Central memory CD4-positive, alpha-beta T cell (primary cell): ENCODE results near the gene GALNT1.

Experiments
- DNase-seq: peaks from one replicate; pipeline ENCODE4 v3.0.0; 2022

GALNT1 gene

DNA sequence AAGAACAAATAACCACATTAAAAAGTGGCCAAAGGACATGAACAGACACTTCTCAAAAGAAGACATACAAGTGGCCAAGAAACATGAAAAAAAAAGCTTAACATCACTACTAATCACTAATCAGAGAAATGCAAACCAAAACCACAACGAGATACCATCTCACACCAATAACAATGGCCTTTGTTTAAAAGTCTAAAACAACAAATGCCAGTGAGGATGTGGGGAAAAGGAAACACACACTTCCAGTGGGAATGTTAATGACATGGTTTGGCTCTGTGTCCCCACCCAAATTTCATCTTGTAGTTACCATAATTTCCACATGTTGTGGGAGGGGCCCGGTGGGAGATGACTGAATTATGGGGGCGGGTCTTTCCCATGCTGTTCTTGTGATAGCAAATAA lies 147.1 kb downstream of the GALNT1 start:
- no peak for DNase-seq

DNA sequence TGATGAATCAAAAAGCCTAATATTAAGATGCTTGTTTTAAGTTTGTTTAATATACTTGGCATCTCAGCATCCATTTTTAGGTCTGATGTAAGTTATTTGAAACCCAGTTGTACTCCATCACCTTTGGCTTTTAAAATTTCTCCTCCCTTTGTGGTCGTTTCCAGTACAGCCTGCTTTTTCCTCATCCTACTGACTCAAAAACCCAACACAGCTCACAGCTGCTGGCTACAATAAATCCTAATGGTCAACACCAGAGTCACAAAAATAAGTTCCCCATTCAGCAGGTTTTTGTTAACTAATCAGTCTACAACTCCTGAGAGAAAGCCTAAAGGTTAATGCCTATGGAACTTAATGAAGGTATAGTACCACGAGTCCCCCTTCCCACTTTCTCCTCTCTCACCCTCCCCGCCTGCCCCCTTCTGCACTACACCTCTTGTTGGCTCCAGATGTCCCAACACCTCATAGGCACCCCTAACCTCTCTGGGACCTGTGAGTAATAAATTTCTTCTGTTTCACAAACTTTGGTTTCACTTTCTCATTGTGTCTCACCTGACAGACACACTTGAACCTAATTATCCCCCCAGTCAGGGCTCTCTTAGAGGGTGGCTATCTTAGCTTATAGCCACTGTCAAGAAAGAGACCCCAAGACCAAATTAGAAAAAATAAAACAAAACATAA lies 148.6 kb downstream of the GALNT1 start:
- no peak for DNase-seq

DNA sequence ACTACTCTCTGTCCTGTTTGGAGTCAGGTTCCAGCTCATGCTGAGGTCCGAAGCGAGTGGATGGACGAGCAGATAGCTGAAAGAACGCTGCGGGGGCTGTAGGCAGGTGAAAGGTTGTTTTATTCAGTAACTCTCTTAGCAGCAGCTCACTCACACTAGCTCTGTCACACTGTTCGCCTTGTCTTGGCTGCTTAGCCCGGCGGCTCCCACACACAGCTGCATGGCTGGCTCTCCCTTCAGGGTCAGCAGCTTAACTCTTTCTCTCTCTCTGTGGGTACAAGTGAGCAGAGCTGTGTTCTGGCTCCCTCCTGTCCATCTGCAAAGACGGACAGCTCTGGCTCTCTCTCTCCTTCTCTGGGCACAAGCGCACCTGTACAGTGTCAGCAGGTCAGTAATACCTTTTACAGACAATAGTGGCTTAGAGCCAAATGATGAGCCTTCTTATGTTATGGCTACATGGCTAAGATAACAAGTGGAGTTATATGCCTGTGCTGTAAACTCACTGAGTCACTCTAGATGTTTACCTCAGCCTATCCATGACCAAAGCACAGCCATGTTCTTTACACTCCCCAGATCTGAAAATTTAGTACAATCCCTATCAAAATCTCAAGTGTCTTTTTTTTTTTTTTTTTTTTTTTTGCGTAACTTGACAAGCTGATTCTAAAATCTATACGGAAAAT lies 149.3 kb downstream of the GALNT1 start:
- no peak for DNase-seq

DNA sequence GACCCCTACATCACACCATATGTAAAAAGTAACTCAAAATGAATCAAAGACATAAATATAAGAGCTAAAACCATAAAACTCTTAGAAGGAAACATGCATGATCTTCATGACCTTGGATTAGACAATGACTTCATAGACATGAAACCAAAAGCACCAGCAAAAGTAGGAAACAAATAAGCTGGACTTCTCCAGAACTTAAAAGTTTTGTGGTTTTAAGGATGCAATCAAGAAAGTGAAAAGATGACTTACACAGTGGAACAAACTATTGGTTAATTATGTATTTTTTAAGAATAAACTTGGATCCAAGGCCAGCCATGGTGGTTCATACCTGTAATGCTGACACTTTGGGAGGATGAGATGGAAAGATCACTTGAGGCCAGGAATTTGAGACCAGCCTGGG lies 150.2 kb downstream of the GALNT1 start:
- no peak for DNase-seq

DNA sequence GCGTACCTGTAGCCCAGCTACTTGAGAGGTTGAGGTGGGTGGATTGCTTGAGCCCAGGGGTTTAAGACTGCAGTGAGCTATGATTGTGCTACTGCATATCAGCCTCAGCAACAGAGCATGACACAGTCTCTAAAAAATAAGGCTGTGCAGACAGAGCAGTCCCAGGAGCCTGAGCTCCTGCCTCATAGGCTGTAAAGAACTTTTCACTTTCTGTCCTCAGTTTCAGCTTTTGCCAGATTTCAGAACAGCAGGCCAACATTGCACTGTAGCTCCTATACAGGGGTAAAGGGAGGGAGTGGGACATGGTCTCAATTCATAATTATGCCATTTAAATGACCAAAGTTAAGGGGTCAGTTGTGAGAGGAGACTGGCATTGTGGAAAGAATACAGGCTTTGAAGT lies 150.6 kb downstream of the GALNT1 start:
- DNase-seq = no peak

DNA sequence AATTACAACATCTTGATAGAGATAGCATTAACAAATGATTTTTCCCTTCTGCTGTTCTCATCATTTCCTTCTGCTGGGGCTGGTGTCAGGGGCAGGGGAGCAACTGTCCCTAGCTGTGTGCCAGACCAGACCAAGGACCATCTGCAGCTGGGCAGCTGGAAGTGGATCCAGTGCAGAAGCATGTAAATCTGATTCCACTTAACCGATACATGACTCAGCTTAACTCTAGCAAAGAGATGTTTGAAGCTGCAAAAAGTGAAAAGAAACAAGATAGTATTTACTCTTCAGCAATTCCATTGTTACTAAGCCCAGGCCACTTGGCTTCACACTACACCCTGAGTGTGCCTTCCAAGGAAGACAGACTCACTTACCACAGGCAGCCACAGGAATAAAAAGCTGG lies 151.1 kb downstream of the GALNT1 start:
- DNase-seq = no peak

DNA sequence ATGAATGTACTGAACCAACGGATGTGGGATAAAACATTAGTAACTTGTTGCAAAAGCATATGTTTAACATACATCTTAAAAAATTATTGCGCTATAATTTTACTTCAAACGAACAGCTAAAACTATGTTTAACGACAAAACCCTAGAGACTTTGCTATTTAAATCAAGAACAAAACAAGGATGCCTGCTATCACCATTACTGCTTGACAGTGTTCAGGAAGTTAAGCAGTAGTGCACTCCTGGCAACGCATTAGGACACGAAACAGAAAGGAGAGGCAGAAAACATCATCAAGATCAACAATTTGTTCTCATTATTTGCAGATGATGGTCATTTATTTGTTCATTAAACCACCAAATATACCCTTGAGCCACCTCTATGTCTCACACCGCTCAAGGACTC lies 151.9 kb downstream of the GALNT1 start:
- DNase-seq = no peak

DNA sequence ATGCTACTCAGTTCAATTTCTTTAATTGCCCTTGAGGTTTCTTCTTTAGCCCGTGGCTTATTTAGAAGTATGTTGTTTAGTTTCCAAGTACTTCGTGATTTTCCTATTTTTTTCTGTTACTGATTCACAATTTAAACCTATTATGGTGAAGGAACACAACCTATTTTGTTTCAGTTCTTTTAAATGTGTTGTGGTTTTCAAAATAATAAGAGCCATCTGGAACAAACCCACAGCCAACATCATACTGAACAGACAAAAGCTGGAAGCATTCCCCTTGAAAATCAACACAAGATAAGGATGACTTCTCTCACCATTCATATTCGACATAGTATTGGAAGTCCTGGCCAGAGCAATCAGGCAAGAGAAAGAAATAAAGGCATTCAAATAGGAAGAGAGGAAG lies 155.2 kb downstream of the GALNT1 start:
- DNase-seq = no peak

DNA sequence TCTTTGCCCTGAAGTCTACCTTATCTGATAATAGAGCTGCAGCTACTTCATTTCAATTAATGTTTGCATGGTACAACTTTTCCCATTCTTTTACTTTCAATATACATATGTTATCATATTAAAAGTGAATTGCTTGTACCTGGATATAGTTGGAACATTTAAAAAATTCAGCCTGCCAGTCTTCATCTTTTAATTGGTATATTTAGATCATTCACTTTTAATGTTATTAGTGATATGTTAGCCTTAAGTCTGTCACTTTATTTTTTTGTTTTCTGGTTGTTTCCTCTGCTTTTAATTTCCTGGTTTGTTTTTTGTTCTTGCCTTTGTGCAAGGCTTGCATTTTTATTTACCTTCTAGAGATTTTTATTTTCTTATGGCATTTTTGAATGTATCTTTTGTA lies 158.2 kb downstream of the GALNT1 start:
- DNase-seq = no peak

DNA sequence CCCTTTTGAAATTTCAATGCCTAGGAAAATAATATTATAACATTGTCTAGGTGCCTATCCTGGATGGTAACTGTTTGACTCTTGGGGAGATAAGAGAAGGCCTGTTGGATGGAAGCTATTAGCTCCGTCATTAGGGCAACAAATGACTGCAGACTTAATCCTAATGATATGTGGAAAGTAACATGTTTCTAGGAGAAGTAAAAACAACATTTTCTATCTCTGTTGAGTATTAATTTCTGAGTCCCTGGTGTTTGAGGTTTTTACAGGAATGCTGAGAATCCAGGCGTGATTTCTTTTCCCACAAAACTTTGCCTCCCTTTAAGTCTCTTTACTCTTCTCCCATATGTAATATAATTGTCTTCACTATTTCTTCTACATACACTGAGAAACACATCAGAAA lies 159.1 kb downstream of the GALNT1 start:
- no peak for DNase-seq

DNA sequence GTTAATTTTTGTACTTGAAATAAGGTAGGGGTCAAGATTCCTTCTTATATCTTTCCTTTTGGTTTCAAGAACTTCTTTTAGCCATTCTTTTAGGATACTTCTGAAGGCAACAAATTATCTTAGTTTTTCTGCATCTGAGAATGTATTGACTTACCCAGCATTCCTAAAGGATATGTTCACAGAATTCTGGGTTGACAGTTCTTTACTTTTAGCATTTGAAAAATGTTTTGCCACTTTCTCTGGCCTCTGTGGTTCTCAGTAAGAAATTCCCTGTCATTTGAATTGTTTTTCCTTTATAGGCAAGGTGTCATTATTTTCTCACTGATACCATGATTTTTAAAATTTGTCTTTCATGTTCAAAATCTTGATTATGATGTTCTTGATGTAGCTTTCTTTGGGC lies 162.4 kb downstream of the GALNT1 start:
- DNase-seq = no peak

DNA sequence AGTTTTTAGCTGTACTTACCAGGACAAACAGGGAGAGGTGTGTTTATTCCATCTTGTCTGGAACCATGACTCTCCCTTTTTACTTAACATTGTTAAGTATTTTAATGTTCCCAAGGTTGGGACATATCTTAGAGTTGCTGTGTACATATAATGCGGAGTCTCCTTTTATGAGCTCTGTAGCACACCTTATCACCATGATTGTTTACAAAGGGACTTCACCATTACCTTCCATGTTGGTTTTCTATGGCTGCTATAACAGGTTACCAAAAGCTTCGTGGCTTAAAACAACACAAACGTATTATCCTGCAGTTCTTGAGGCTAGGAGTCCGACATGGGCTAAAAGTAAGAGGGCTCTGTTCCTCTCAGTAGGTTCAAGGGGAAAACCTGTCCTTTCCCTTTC lies 164.3 kb downstream of the GALNT1 start:
- DNase-seq = no peak

DNA sequence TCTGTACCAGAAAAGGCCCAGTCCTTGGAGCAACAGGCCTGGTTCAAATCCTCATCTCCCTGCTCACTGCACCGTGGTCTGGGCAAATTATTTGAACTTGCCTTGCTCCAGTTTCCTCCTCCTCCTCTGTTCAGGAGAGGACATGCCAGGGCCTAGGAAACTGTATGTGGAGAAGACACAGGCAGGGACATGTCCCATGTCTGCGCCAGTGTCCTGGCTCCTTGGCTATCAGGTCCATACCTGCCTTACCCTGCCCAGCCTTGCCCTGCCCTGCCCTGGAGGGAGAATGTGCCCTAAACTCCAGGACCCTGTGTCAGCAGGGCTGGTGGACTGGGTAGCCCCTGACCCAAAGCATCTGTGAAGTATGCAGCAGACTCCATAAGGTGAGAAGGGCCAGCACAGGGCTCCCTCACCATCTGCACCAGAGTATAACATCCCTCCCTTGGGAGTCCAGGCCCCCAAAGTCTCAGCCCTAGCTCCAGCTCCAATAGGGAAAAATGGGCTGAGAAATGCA lies 165.3 kb downstream of the GALNT1 start:
- no peak for DNase-seq

DNA sequence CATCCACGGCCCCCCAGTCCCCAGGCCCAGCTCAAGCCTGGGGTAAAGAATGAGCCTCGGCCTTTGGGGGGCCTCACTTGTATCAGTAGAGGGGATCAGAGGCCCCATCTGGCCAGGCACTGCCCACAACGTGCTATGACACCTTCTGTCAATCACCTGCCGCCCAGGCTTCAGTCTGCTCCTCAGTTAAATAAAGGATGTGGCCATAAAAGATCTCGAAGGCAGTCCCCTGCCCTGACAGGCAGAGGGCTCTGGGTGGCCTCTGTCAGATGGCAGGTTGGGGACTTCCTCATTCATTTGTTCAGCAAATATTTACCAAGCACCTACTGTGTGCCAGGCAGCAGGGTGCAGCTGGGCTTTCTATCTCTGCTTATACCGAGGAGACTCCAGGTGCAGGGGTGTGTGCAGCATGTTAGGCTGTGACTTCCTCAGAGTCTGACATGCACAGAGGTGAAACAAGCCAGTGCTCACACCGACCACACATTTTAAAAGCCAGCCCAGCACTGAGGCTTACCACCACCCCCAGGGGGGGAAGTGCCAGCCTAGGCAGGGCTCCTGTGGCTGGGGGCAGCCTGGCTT lies 166.4 kb downstream of the GALNT1 start:
- DNase-seq = no peak

DNA sequence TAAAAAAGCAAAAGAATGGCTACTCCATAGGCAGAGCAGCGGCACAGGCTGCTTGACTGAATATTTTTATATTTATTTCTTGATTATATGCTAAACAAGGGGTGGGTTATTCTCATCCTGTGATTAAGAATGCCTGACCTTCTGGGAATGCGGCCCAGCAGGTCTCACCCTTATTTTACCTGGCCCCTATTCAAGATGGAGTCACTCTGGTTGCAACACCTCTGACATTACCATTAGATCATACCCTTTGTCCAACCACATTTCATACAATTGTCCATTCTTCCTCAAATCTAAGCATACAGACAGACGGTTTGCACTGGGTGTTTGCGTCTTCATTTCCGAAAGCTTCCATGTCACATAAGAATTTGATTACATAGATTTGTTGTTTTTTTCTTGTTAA lies 168.2 kb downstream of the GALNT1 start:
- DNase-seq = no peak

DNA sequence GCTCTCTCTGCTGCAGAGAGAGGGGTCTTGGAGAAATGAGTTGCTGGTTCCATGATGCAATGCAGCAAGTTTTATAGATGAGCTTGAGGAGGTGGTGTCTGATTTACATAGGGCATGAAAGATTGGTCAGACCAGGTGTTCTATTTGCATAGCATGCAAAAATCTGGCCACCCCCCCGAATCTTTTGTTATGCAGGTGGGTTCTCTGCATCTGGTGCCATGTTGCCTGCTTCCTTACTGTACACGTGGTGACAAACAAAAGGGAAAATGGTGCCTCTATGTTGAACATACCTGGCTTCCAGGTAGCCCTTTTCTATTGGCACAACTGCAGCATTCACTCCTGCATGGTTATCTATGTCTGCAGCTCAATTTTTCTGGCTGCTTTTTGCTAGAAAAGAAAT lies 169.4 kb downstream of the GALNT1 start:
- no peak for DNase-seq

DNA sequence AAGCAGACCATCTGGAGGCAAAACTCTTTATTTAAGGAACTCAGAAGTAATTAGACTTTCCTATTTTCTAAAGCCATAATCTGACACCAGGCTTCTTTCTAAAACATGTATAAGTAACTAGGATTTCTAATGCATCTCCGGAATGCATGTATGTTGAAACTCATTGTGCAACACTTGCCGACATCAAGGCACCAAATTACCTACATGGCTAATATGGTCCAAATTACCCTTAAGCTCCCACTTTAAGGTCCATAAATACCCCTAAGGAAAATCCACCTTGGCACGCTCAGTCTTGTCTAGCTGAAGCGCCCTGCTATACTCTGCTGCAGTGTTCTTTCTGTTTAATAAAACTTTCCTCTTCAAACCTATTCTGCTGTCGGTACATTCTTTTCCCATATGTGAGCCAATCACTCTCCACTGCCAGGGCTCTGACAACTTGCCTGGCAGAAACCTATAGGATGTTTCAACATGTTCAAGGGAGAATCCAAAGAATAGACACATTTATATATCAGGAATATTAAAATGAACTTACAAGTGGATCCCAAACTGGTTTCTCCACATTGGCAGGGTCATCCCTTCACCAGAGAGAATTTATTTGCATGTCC lies 171.9 kb downstream of the GALNT1 start:
- DNase-seq = no peak

DNA sequence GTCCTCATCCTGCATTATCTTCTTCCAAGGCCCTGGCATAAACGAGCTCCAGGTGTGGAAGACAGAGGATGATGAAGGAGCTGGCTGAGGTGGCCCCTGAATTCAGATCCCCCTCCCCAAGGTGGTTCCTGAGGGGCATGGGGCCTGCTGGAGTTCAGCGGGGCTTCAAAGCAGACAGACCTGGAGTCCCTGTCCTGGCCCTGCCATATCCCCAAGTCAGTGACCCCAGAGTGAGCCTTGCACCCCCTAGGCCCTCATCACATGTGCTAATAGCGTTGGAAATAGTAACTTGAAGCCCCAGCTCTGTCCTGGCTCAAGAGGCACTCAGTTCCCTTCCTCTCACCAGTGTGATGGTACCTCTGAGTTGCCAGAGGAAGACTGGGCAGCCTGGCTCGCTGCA lies 172.9 kb downstream of the GALNT1 start:
- DNase-seq = no peak

DNA sequence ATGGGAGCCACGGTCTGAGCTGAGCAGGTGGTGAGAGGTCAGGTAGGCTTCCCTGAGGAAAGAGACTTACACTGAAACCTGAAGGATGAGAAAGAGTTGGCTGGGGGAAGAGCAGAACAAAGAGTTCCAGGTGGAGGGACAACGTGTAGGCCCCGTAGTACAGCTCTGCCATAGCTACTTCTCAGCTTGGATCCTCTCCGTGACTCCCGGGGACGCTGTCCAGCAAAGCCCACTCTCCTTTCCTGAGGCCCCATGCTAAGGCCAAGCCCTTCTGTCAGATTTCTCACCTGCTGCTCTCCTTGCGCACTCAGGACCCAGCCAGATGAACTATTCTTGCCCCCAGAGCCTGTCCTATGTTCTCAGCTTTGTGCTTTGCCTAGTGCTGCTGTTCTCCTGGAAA lies 173.8 kb downstream of the GALNT1 start:
- DNase-seq = no peak

DNA sequence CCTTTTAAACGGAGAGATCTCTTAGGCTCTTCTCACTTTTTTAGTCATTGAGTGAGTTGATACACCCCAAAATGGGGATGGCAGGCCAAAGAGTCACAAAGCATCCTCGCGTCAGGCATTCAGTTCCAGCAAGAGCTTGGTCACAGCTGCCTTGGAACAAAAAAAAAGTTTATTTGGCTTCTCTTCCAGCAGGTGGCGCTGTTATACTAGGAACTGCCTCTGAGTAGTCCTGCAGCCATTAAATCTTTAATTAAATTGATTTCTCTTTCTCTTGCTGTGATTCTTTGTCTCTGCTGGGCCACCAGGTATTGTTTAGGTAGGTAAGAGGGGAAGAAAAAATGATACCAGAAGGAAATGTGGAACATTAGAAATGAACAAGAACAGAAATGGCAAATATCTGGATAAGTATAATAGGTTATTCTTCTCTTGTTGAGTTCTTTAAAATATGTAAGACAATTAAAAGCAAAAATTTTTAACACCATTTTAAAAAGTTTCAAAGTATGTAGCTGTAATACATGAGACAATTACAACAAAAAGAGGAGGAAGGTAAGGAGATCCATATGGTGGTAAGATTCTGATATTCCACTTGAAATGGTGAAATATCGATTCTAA lies 175.1 kb downstream of the GALNT1 start:
- DNase-seq = peak; percentile 47
